ENCODE data around the gene HMG20B.
"Not testable (repeated sequence)": the region's sequence is repeated elsewhere in the genome, so short reads cannot be mapped to it uniquely, and the experiment has no call there.

HMG20B gene

GRCh38 chr19:3572855-3573161 lies at the start of gene HMG20B:
TSS of gene HMG20B (plus strand) at chr19:3572944. CDS start at chr19:3573310, 366 bp downstream.
- DNase-seq (ENCODE audit: low read depth in 2 of 2): no peak

- no peak for DNase-seq (ENCODE audit: low read depth in 2 of 2)
Observed at GRCh38 chr19:3523361-3524077, 49.2 kb upstream of the HMG20B start.

- DNase-seq (ENCODE audit: low read depth in 2 of 2): no peak
Observed at GRCh38 chr19:3524078-3524842, 48.5 kb upstream of the HMG20B start.

GRCh38 chr19:3524904-3525451 lies 47.8 kb upstream of the HMG20B start:
- no peak for DNase-seq (ENCODE audit: low read depth in 2 of 2)

- no peak for DNase-seq (ENCODE audit: low read depth in 2 of 2)
Observed at GRCh38 chr19:3526507-3527237, 46.1 kb upstream of the HMG20B start.

GRCh38 chr19:3527238-3527910 lies 45.4 kb upstream of the HMG20B start:
- no peak for DNase-seq (ENCODE audit: low read depth in 2 of 2)

- DNase-seq (ENCODE audit: low read depth in 2 of 2): no peak
Observed at GRCh38 chr19:3528080-3528479, 44.7 kb upstream of the HMG20B start.

GRCh38 chr19:3528539-3529211 lies 44.1 kb upstream of the HMG20B start:
- no peak for DNase-seq (ENCODE audit: low read depth in 2 of 2)

GRCh38 chr19:3529299-3529698 lies 43.4 kb upstream of the HMG20B start:
- not testable (repeated sequence) for DNase-seq (ENCODE audit: low read depth in 2 of 2)

- DNase-seq (ENCODE audit: low read depth in 2 of 2): no peak
Observed at GRCh38 chr19:3530389-3530788, 42.4 kb upstream of the HMG20B start.

GRCh38 chr19:3531716-3532115 lies 41.0 kb upstream of the HMG20B start:
- no peak for DNase-seq (ENCODE audit: low read depth in 2 of 2)

GRCh38 chr19:3532154-3532786 lies 40.5 kb upstream of the HMG20B start:
- DNase-seq (ENCODE audit: low read depth in 2 of 2): no peak

GRCh38 chr19:3533033-3533432 lies 39.7 kb upstream of the HMG20B start:
- no peak for DNase-seq (ENCODE audit: low read depth in 2 of 2)

GRCh38 chr19:3533563-3534216 lies 39.1 kb upstream of the HMG20B start:
- DNase-seq (ENCODE audit: low read depth in 2 of 2): no peak

- DNase-seq (ENCODE audit: low read depth in 2 of 2): no peak
Observed at GRCh38 chr19:3534375-3535234, 38.1 kb upstream of the HMG20B start.

- DNase-seq (ENCODE audit: low read depth in 2 of 2): no peak
Observed at GRCh38 chr19:3535235-3535535, 37.6 kb upstream of the HMG20B start.

- DNase-seq (ENCODE audit: low read depth in 2 of 2): no peak
Observed at GRCh38 chr19:3535563-3535965, 37.2 kb upstream of the HMG20B start.

- no peak for DNase-seq (ENCODE audit: low read depth in 2 of 2)
Observed at GRCh38 chr19:3535981-3536380, 36.8 kb upstream of the HMG20B start.

- DNase-seq (ENCODE audit: low read depth in 2 of 2): no peak
Observed at GRCh38 chr19:3536429-3537100, 36.2 kb upstream of the HMG20B start.
